Smooth muscle cell of the brain vasculature (primary cell): ENCODE data around the gene SLC7A1.

Experiments used
- DNase-seq: peaks from one replicate; pipeline ENCODE4 v3.0.0-alpha.2; 2012; ENCODE audit warnings: low read depth, low spot score

Gene SLC7A1

GRCh38 chr13:29583073-29583785, 12.3 kb downstream of the SLC7A1 start:
- no peak for DNase-seq

GRCh38 chr13:29582171-29582570, 13.3 kb downstream of the SLC7A1 start:
- DNase-seq, result no peak

GRCh38 chr13:29581666-29582065, 13.8 kb downstream of the SLC7A1 start:
- DNase-seq, result no peak

- DNase-seq, result no peak
These were observed 16.4 kb downstream of the SLC7A1 start for GRCh38 chr13:29579094-29579493.

- DNase-seq, result no peak
These were observed 17.0 kb downstream of the SLC7A1 start for GRCh38 chr13:29578300-29579085.

GRCh38 chr13:29577136-29578051, 18.1 kb downstream of the SLC7A1 start:
- no peak for DNase-seq

GRCh38 chr13:29576581-29576980, 18.9 kb downstream of the SLC7A1 start:
- DNase-seq, result no peak

GRCh38 chr13:29575098-29575497, 20.4 kb downstream of the SLC7A1 start:
- no peak for DNase-seq

GRCh38 chr13:29573190-29573589, 22.3 kb downstream of the SLC7A1 start:
- DNase-seq, result no peak

GRCh38 chr13:29572575-29572974, 22.9 kb downstream of the SLC7A1 start:
- no peak for DNase-seq

GRCh38 chr13:29571876-29572570, 23.5 kb downstream of the SLC7A1 start:
- DNase-seq, result no peak

- no peak for DNase-seq
These were observed 25.3 kb downstream of the SLC7A1 start for GRCh38 chr13:29570051-29570654.

GRCh38 chr13:29569253-29570050, 26.0 kb downstream of the SLC7A1 start:
- no peak for DNase-seq

- no peak for DNase-seq
These were observed 26.8 kb downstream of the SLC7A1 start for GRCh38 chr13:29568731-29569130.

- DNase-seq, result no peak
These were observed 28.1 kb downstream of the SLC7A1 start for GRCh38 chr13:29567411-29567810.

GRCh38 chr13:29566206-29566605, 29.3 kb downstream of the SLC7A1 start:
- no peak for DNase-seq

- no peak for DNase-seq
These were observed 30.7 kb downstream of the SLC7A1 start for GRCh38 chr13:29564818-29565217.

GRCh38 chr13:29564373-29564772, 31.1 kb downstream of the SLC7A1 start:
- DNase-seq, result no peak

GRCh38 chr13:29563941-29564340, 31.5 kb downstream of the SLC7A1 start:
- no peak for DNase-seq

GRCh38 chr13:29562786-29563438, 32.6 kb downstream of the SLC7A1 start:
- DNase-seq, result no peak
